Lower leg skin (tissue), 4 donors: Measurements from ENCODE around the gene FOXO6. TPM values are rescaled to one million over a fixed set of nuclear protein-coding genes. Genes with fewer than 3 reads are reported as not detected.
"Not testable (repeated sequence)": the region's sequence is repeated elsewhere in the genome, so short reads cannot be mapped to it uniquely, and the experiment has no call there.

Experiments
- DNase-seq, 2 donors: peaks; one replicate each; pipeline ENCODE4 v3.0.0-alpha.2; 2019; ENCODE audit warnings: low spot score in 2 of 2
- H3K4me3 ChIP-seq: fragments of 200-600 bp; sonication (generic); 2 replicates; pipeline ENCODE4 v1.5.1; 2017; ENCODE audit warnings: mild to moderate bottlenecking, low read depth; ENCODE audit not compliant: poor library complexity, severe bottlenecking
- POLR2A ChIP-seq, 2 donors: fragments of 450-650 bp; IDR thresholded peaks; one replicate each; pipeline ENCODE4 v1.6.1; 2016 to 2017; ENCODE audit warnings: antibody characterized with exemption in 2 of 2, mild to moderate bottlenecking in 1 of 2, moderate library complexity in 1 of 2
- WGBS, 2 donors: methylation state at CpG; one replicate each; pipeline ENCODE4 v1.1.5; 2018; 5-methylcytosine and 5-hydroxymethylcytosine counted together
- intact Hi-C: fragments of 100-400 bp; cut with DNase I; formaldehyde crosslinking; loops from one replicate; pipeline ENCODE4 v1.15.0; 2023; ENCODE audit warnings: low total_unique reads
- total RNA-seq, 4 donors: library from RNA; depleted of rRNA; stranded (reverse); fragments of >200 nt; gene quantifications; one replicate each; pipeline ENCODE4 v1.1.0, GENCODE V29; 2016
- TF ChIP-seq, protein P1 (sequence below), 3 donors: fragments of 450-650 bp; IDR thresholded peaks; one replicate each; pipeline ENCODE4 v1.5.1; 2016; ENCODE audit warnings: antibody characterized with exemption in 3 of 3, mild to moderate bottlenecking in 3 of 3, moderate library complexity in 2 of 3

The FOXO6 gene
- total RNA-seq, 4 donors from 2014 or later = 0.15 to 3.5 (median 1.5) TPM

DNA sequence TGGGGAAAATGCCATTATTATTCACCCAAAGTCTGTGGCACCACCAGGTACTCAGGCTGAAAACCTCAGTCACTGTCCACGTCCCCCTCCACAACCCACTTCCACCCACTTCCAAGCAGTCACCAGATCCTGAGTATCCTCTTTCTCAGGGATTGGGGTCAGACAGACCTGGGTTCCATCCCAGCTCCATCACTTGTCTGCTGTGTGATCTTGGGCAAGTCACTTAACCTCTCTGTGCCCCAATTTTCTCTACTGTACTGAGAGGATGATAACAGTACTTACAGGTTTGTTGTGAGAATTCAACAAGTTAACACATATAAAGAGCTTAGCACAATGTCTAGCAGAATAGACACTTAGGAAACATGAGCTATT is 29.7 kb upstream of the FOXO6 start:
- no peak overlapping the region for H3K4me3 ChIP-seq
- intact Hi-C loops = no loop called here
- TF ChIP-seq POLR2A (IDR thresholded peaks at IDR 0.05) = no peak
- TF ChIP-seq, protein P1, sequence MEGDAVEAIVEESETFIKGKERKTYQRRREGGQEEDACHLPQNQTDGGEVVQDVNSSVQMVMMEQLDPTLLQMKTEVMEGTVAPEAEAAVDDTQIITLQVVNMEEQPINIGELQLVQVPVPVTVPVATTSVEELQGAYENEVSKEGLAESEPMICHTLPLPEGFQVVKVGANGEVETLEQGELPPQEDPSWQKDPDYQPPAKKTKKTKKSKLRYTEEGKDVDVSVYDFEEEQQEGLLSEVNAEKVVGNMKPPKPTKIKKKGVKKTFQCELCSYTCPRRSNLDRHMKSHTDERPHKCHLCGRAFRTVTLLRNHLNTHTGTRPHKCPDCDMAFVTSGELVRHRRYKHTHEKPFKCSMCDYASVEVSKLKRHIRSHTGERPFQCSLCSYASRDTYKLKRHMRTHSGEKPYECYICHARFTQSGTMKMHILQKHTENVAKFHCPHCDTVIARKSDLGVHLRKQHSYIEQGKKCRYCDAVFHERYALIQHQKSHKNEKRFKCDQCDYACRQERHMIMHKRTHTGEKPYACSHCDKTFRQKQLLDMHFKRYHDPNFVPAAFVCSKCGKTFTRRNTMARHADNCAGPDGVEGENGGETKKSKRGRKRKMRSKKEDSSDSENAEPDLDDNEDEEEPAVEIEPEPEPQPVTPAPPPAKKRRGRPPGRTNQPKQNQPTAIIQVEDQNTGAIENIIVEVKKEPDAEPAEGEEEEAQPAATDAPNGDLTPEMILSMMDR (IDR thresholded peaks at IDR 0.05) = no peak
- WGBS, 2 donors = 70 to 89% methylated on average over 1 of the region's 1 CpG
- DNase-seq = no peak

DNA sequence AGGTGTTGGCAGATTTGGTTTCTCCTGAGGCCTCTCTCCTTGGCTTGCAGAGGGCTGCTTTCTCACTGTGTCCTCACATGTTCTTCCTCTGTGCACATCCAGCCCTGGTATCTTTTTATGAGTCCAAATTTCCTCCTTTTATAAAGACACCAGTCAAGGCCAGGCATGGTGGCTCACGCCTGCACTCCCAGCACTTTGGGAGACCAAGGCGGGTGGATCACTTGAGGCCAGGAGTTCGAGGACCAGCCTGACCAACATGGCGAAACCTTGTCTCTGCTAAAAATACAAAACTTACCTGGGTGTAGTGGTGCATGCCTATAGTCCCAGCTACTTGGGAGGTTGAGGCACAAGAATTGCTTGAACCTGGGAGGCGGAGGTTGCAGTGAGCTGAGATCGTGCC is 29.1 kb upstream of the FOXO6 start:
- 97 to 98% methylated on average over 6 of the region's 6 CpGs for WGBS, 2 donors
- intact Hi-C loops, H3K4me3 ChIP-seq: not testable (repeated sequence)
- DNase-seq = peak; percentile 1 to 54

DNA sequence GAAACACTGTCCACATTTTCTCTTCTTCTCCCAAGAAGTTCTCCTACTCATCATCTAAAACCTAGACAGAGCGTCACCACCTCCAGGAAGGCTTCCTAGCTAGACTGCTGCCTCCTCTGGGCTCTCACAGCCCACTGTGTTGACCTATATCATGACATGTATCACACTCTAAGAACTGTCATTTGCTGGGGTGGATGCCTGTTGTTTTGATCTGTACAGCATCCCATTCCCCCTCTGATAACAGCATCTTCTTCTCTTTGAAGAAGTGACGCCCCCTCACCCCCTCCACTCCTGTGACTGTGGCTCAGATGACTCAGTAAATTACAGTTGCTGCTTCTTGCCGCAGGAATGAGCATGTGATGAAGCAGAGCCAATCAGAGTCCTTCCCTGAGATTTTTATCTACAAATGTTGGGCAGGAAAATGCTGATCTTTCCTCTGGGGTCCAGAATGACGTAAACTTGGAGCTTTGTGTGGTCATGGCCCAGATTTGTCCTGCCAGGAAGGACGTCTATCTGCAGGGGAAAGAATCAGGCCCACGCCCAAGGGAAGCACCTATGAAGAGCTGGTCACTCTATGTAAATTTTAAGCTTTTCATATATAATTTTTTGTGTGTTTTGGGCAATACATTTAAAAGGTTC is 28.0 kb upstream of the FOXO6 start:
- intact Hi-C loops = no loop called here
- TF ChIP-seq, protein P1 (IDR thresholded peaks at IDR 0.05) = no peak
- H3K4me3 ChIP-seq = no peak overlapping the region
- peak; percentile 3 to 56 for DNase-seq
- 51% methylated on average over 6 of the region's 6 CpGs for WGBS, 2 donors

DNA sequence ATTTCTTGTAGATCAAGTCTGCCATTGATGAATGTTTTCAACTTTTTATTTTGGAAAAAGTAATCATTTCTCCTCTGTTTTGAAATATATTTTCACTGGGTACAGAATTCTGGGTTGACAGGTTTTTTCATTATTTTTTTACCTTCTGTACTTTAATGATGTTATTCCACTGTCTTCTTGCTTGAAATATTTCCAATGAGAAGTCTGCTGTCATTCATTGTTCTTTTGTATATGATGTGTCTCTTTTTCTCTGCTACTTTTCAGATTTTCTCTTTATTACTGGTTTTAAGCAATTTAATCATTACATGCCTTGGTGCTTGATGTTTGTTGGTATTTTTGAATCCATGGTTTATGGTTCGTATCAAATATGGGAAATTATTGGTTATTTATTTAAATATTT is 22.4 kb upstream of the FOXO6 start:
- TF ChIP-seq POLR2A (IDR thresholded peaks at IDR 0.05) = no peak
- TF ChIP-seq, protein P1 (IDR thresholded peaks at IDR 0.05) = no peak
- DNase-seq = no peak
- 93 to 98% methylated on average over 1 of the region's 1 CpG for WGBS, 2 donors
- H3K4me3 ChIP-seq = no peak overlapping the region
- intact Hi-C loops = no loop called here

DNA sequence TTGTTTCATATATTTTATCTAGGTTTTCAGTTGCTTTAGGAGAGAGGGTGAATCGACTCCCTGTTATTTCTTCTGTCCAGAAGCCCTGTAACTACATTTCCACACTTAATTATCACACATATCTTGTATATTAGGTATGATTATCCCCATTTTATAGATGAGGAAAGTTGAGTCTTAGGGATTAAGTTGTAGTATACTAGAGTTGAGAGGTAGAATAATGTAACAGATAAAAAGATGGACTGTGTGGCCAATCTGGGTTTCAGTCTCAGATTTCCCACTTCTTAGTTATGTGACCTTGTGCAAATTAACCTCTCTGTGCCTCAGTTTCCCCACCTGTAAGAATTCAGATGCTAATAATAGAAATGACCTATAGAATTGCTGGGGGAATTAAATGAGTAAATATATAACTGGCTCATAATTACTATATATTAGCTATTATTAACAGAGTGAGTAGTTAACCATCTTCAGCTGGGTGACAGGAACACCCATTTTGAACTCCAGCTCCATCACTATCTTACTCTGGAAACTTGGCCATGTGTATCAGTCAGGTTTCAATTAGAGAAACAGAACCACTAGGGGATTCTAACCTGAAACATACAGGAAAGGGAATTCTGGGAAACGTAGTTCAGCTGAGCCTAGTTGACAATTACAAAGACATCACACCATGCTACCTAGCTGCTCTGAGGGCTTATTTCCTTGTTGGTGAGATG is 20.4 kb upstream of the FOXO6 start:
- intact Hi-C loops = loop anchor here (1.0 kb wide), 1 partner anchor 11 kb away; no protein-coding TSS in a partner anchor
- H3K4me3 ChIP-seq = no peak overlapping the region
- no peak for DNase-seq
- 74 to 84% methylated on average over 2 of the region's 2 CpGs for WGBS, 2 donors
- no peak for TF ChIP-seq POLR2A (IDR thresholded peaks at IDR 0.05)
- TF ChIP-seq, protein P1 (IDR thresholded peaks at IDR 0.05) = no peak

DNA sequence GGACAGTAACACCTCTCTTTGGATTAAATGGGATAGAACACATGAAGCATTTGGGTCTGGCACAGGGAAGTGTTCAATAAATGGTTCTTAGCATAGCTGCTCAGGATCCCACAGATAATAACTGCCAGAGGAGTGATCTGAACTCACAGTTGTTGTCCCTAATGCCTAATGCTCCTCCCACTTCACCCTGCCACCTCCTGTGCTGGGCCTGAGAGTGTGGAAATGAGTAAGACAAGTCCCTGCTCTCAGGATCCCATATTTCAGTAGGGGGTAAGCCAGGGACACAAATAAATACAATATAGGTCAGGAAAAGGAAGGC is 19.9 kb upstream of the FOXO6 start:
- intact Hi-C loops = no loop called here
- TF ChIP-seq POLR2A (IDR thresholded peaks at IDR 0.05) = no peak
- TF ChIP-seq, protein P1 (IDR thresholded peaks at IDR 0.05) = no peak
- no peak overlapping the region for H3K4me3 ChIP-seq
- peak in 1 of 2 donors; percentile 52 for DNase-seq
